Measurements from ENCODE around the gene THBS2.

Gene THBS2

DNA sequence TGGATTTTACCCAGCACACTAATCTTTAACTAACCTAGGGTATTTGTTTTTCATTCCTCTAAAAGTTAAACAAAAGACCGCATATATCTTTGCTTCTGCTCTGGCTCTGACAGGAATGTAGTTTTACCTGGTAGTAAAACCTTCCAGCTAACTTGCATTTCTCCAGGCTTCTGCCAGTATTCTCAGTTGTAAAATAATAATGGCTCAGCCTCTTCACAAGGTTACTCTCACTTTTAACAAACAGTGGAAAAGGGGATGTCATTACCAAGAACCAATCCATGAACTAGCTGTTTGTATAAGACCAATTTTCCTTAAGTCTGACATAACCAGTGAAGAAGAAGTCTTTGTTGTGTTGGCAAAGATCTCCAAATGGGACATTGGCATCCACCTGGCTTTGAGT lies 10.0 kb downstream of the THBS2 start:
- TF ChIP-seq, protein P1, sequence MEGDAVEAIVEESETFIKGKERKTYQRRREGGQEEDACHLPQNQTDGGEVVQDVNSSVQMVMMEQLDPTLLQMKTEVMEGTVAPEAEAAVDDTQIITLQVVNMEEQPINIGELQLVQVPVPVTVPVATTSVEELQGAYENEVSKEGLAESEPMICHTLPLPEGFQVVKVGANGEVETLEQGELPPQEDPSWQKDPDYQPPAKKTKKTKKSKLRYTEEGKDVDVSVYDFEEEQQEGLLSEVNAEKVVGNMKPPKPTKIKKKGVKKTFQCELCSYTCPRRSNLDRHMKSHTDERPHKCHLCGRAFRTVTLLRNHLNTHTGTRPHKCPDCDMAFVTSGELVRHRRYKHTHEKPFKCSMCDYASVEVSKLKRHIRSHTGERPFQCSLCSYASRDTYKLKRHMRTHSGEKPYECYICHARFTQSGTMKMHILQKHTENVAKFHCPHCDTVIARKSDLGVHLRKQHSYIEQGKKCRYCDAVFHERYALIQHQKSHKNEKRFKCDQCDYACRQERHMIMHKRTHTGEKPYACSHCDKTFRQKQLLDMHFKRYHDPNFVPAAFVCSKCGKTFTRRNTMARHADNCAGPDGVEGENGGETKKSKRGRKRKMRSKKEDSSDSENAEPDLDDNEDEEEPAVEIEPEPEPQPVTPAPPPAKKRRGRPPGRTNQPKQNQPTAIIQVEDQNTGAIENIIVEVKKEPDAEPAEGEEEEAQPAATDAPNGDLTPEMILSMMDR (conservative IDR thresholded peaks at IDR 0.05; ENCODE audit: low read length): no peak
- DNase-seq (ENCODE audit: low read depth): no peak
- no peak overlapping the region for H3K4me3 ChIP-seq (ENCODE audit: low read length)

DNA sequence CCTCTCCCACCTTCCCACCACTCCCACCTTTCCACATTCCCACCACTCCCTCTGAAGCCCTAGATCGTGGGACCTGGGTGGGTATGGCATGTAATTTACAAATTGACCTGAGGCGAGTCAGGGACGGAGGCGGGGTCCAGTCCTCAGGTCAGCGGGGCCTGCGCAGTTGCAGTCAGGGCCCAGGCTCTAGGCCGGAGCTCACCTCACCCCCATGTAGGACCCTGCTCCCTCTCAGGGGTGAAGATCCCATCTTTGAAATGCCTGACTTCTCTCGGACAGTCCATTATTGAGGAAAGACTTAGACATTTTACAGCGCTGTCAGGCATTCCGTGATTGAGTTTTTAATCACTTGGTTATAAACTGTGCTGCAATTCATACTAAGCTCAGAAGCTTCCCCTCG lies 10.5 kb downstream of the THBS2 start:
- no peak for DNase-seq (ENCODE audit: low read depth)
- no peak overlapping the region for H3K4me3 ChIP-seq (ENCODE audit: low read length)
- TF ChIP-seq, protein P1 (conservative IDR thresholded peaks at IDR 0.05; ENCODE audit: low read length): no peak

DNA sequence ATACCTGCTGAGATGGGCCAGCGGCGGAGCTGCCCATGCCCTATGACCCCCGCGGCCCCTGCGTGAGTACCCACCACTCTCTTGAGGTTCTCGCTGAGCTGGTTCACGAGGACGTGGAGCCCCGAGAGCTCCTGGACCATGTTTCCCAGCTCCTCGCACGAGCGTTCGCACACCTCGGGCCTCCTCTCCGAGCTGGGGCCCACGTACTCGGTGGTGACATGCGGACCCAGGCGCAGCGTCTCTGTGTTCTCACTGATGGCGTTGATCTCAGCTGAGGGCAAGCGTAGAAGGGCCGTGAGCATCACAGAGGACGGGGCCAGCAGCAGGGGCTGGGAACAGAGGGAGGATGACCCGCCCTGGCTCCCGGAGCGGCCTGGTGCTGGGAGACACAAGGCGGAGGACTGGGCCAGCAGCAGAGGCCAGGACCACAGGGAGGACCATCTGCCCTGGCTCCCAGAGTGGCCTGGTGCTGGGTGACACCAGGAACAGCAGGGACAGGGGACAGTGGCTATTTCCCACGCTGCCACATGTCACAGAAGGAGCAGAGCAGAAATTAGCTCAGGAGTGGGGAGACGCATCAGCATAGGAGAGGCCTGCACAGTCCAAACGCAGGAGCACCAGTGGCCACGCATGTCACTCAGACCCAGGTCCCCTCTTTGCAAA lies 11.8 kb downstream of the THBS2 start:
- DNase-seq (ENCODE audit: low read depth): no peak
- TF ChIP-seq, protein P1 (conservative IDR thresholded peaks at IDR 0.05; ENCODE audit: low read length): no peak
- no peak overlapping the region for H3K4me3 ChIP-seq (ENCODE audit: low read length)

DNA sequence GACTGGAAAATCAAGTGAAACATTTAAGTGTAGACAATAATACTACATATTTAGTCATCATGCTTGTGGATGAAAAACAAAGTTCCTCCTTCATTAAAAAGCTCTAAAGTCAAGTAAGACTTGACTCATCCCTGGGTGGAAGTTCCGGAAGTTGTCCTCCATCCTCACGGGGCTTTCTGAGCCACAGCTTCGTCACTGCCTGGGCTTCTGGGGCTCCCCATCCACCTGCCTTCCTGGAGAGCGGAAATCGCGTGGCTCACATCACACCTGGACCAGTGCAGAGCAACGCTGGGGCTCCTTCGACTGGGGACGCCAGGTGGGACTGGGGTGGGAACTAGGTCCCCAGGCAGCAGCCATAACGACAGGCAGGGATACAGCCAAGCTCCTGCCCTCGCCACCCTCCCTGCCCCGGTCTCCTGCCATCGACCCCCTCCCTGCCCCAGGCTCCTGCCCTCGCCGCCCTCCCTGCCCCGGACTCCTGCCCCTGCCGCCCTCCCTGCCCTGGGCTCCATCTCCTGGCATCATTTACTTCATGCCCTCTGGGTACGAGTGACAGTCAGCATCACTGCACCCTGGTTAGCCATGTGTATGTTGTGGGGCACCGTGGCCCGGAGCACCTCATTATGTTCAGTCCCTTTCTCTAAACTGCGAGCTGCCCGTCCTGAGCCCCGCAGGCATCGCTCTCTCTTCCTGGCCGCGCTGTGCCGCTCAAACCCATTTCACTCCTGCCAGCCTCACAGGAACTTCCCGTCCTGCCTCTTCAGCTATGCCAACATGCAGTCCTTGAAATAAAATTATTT lies 12.9 kb downstream of the THBS2 start:
- no peak for DNase-seq (ENCODE audit: low read depth)
- TF ChIP-seq, protein P1 (conservative IDR thresholded peaks at IDR 0.05; ENCODE audit: low read length): no peak
- H3K4me3 ChIP-seq (ENCODE audit: low read length): no peak overlapping the region

DNA sequence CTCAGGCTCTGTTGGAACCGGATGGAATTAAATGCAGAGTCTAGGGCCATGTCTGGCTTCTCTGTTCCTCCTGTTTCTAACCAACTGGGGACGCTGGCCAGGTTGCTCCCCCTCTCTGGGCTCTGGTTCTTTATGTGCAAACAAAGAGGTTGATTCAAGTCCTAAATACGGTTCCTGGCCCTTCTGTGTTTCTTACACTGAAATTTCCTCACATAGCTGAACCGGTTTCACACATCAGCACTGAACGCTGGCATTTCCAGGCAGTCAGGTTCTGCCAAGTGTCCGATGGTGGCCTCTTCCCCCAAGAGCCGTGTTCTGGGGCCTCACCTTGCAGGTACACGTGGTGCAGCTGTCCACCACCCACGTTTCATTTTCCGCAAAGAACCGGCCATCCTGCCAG lies 13.5 kb downstream of the THBS2 start:
- no peak overlapping the region for H3K4me3 ChIP-seq (ENCODE audit: low read length)
- TF ChIP-seq, protein P1 (conservative IDR thresholded peaks at IDR 0.05; ENCODE audit: low read length): no peak
- no peak for DNase-seq (ENCODE audit: low read depth)

DNA sequence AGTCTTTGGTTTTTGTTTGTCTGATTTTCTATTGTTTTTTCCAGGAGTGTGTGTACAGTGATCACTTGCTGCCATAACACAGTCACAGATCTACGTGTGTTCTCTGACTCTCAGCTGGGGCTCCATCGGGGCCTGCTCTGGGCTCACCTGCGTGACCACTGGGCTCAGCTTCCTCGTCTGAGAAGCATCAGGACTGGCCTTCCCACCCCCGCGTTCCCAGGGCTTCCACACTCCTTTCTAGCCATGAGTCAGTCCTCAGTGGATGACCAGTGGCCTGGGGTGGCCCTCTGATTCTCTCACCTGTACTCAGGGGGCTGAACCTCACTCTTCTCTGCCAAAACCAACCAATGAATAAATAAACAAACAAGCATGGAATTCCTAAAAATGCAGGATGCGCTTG lies 14.5 kb downstream of the THBS2 start:
- no peak overlapping the region for H3K4me3 ChIP-seq (ENCODE audit: low read length)

More for the DNA sequence above, 14.5 kb downstream of the THBS2 start:
- TF ChIP-seq, protein P1 (conservative IDR thresholded peaks at IDR 0.05; ENCODE audit: low read length): no peak
- DNase-seq (ENCODE audit: low read depth): no peak
